Liver (tissue), 3 donors: ENCODE data around the gene NUTM2F.

Source experiments
- FOXA1 ChIP-seq: IDR thresholded peaks from 2 replicates; pipeline ENCODE4 v1.6.1; 2016; ENCODE audit warnings: antibody characterized with exemption
- FOXA2 ChIP-seq: IDR thresholded peaks from 2 replicates; pipeline ENCODE4 v1.6.1; 2016; ENCODE audit warnings: antibody characterized with exemption
- GABPA ChIP-seq, 2 donors: IDR thresholded peaks in 1 of 2; conservative IDR thresholded peaks in 1 of 2; 2 replicates each; pipeline ENCODE4 v1.6.1; 2016; ENCODE audit warnings: antibody characterized with exemption in 2 of 2, mild to moderate bottlenecking in 1 of 2, moderate library complexity in 1 of 2
- JUND ChIP-seq, 2 donors: IDR thresholded peaks; 2 replicates each; pipeline ENCODE4 v1.6.1; 2016; ENCODE audit warnings: antibody characterized with exemption in 2 of 2
- RAD21 ChIP-seq, 2 donors: IDR thresholded peaks; 2 replicates each; pipeline ENCODE4 v1.6.1; 2016; ENCODE audit warnings: antibody characterized with exemption in 2 of 2, mild to moderate bottlenecking in 2 of 2
- RXRA ChIP-seq, 2 donors: IDR thresholded peaks; 2 replicates each; pipeline ENCODE4 v1.6.1; 2017 to 2018; ENCODE audit warnings: antibody characterized with exemption in 2 of 2, mild to moderate bottlenecking in 1 of 2
- SP1 ChIP-seq: IDR thresholded peaks from 2 replicates; pipeline ENCODE4 v1.6.1; 2018; ENCODE audit warnings: antibody characterized with exemption, mild to moderate bottlenecking
- TAF1 ChIP-seq: conservative IDR thresholded peaks from 2 replicates; pipeline ENCODE4 v1.6.1; 2016; ENCODE audit warnings: antibody characterized with exemption, mild to moderate bottlenecking
- YY1 ChIP-seq: IDR thresholded peaks from 2 replicates; pipeline ENCODE4 v1.6.1; 2016; ENCODE audit warnings: antibody characterized with exemption, mild to moderate bottlenecking
- TF ChIP-seq, protein P1 (sequence below): fragments of 150-350 bp; IDR thresholded peaks from 2 replicates; pipeline ENCODE4 v1.5.1; 2017; ENCODE audit warnings: improper control_type of control experiment, low read depth, low read length; ENCODE audit not compliant: missing input control
- TF ChIP-seq, protein P2 (sequence below): IDR thresholded peaks from 2 replicates; pipeline ENCODE4 v1.6.1; 2016; ENCODE audit warnings: antibody characterized with exemption, mild to moderate bottlenecking
- TF ChIP-seq, protein P3 (sequence below): IDR thresholded peaks from 2 replicates; pipeline ENCODE4 v1.6.1; 2016; ENCODE audit warnings: antibody characterized with exemption
- TF ChIP-seq, protein P4 (sequence below): IDR thresholded peaks from 2 replicates; pipeline ENCODE4 v1.6.1; 2016; ENCODE audit warnings: antibody characterized with exemption
- TF ChIP-seq, protein P5 (sequence below): IDR thresholded peaks from 2 replicates; pipeline ENCODE4 v1.6.1; 2016; ENCODE audit warnings: antibody characterized with exemption
- donor health status: healthy.
- donor health status: healthy.

DNA sequence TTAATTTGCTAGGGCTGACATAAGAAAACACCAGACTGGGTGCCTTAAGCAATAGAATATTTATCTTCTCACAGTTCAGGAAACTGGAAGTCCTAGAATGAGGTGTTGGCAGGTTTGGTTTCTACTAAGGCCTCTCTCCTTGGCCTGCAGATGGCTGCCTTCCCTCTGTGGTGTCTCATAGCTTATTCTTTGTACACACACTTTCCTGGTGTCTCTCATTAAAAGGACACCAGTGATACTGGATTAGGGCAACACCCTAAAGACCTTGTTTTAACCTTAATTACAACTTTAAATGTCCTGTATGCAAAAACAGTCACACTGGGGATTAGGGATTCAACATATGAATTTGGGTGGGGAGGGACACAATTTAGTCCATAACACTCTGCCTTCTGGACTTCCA is 25.1 kb downstream of the NUTM2F start:
- TF ChIP-seq GABPA (IDR thresholded peaks at IDR 0.05 in 1 of 2, conservative IDR thresholded peaks at IDR 0.05 in 1 of 2) (no peak), SP1 (no peak), RAD21 (IDR thresholded peaks at IDR 0.05) (no peak), TAF1 (no peak), YY1 (no peak), JUND (IDR thresholded peaks at IDR 0.05) (no peak), RXRA (IDR thresholded peaks at IDR 0.05) (no peak), FOXA2 (no peak), FOXA1 (no peak)
- TF ChIP-seq, protein P1, sequence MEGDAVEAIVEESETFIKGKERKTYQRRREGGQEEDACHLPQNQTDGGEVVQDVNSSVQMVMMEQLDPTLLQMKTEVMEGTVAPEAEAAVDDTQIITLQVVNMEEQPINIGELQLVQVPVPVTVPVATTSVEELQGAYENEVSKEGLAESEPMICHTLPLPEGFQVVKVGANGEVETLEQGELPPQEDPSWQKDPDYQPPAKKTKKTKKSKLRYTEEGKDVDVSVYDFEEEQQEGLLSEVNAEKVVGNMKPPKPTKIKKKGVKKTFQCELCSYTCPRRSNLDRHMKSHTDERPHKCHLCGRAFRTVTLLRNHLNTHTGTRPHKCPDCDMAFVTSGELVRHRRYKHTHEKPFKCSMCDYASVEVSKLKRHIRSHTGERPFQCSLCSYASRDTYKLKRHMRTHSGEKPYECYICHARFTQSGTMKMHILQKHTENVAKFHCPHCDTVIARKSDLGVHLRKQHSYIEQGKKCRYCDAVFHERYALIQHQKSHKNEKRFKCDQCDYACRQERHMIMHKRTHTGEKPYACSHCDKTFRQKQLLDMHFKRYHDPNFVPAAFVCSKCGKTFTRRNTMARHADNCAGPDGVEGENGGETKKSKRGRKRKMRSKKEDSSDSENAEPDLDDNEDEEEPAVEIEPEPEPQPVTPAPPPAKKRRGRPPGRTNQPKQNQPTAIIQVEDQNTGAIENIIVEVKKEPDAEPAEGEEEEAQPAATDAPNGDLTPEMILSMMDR = no peak
- TF ChIP-seq, protein P2, sequence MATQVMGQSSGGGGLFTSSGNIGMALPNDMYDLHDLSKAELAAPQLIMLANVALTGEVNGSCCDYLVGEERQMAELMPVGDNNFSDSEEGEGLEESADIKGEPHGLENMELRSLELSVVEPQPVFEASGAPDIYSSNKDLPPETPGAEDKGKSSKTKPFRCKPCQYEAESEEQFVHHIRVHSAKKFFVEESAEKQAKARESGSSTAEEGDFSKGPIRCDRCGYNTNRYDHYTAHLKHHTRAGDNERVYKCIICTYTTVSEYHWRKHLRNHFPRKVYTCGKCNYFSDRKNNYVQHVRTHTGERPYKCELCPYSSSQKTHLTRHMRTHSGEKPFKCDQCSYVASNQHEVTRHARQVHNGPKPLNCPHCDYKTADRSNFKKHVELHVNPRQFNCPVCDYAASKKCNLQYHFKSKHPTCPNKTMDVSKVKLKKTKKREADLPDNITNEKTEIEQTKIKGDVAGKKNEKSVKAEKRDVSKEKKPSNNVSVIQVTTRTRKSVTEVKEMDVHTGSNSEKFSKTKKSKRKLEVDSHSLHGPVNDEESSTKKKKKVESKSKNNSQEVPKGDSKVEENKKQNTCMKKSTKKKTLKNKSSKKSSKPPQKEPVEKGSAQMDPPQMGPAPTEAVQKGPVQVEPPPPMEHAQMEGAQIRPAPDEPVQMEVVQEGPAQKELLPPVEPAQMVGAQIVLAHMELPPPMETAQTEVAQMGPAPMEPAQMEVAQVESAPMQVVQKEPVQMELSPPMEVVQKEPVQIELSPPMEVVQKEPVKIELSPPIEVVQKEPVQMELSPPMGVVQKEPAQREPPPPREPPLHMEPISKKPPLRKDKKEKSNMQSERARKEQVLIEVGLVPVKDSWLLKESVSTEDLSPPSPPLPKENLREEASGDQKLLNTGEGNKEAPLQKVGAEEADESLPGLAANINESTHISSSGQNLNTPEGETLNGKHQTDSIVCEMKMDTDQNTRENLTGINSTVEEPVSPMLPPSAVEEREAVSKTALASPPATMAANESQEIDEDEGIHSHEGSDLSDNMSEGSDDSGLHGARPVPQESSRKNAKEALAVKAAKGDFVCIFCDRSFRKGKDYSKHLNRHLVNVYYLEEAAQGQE = no peak
- TF ChIP-seq, protein P3, sequence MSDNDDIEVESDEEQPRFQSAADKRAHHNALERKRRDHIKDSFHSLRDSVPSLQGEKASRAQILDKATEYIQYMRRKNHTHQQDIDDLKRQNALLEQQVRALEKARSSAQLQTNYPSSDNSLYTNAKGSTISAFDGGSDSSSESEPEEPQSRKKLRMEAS = no peak
- TF ChIP-seq, protein P4, sequence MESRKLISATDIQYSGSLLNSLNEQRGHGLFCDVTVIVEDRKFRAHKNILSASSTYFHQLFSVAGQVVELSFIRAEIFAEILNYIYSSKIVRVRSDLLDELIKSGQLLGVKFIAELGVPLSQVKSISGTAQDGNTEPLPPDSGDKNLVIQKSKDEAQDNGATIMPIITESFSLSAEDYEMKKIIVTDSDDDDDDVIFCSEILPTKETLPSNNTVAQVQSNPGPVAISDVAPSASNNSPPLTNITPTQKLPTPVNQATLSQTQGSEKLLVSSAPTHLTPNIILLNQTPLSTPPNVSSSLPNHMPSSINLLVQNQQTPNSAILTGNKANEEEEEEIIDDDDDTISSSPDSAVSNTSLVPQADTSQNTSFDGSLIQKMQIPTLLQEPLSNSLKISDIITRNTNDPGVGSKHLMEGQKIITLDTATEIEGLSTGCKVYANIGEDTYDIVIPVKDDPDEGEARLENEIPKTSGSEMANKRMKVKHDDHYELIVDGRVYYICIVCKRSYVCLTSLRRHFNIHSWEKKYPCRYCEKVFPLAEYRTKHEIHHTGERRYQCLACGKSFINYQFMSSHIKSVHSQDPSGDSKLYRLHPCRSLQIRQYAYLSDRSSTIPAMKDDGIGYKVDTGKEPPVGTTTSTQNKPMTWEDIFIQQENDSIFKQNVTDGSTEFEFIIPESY = no peak
- TF ChIP-seq, protein P5, sequence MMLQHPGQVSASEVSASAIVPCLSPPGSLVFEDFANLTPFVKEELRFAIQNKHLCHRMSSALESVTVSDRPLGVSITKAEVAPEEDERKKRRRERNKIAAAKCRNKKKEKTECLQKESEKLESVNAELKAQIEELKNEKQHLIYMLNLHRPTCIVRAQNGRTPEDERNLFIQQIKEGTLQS = no peak
